HEK293T (cell line): ENCODE data around the gene UCP2.

Source experiments
- CTCF ChIA-PET: fragments of 350-600 bp; formaldehyde crosslinking; extraction: SDS; loops from one replicate; lab custom pipeline; 2021; ENCODE audit warnings: antibody characterized with exemption, inconsistent platforms; lab: Yijun Ruan, JAX
- POLR2A ChIA-PET: fragments of 350-600 bp; formaldehyde crosslinking; extraction: SDS; loops from one replicate; lab custom pipeline; 2020; ENCODE audit warnings: antibody characterized with exemption, inconsistent platforms; lab: Yijun Ruan, JAX
- DNase-seq: peaks from one replicate; pipeline ENCODE4 v3.0.0; 2012; ENCODE audit warnings: mixed read lengths; ENCODE audit errors: extremely low spot score
- ARNT ChIP-seq: fragments of 450-650 bp; IDR thresholded peaks from 2 replicates; pipeline ENCODE4 v1.6.1; 2017; ENCODE audit warnings: mild to moderate bottlenecking
- BHLHE40 ChIP-seq: fragments of 450-650 bp; IDR thresholded peaks from 2 replicates; pipeline ENCODE4 v1.6.1; 2016; ENCODE audit warnings: mild to moderate bottlenecking, moderate library complexity, borderline replicate concordance
- CTBP1 ChIP-seq: fragments of 450-650 bp; IDR thresholded peaks from 2 replicates; pipeline ENCODE4 v1.6.1; 2016; ENCODE audit warnings: borderline replicate concordance
- ELF4 ChIP-seq: fragments of 450-650 bp; IDR thresholded peaks from 2 replicates; pipeline ENCODE4 v1.6.1; 2017; ENCODE audit warnings: antibody characterized with exemption
- FOXA1 ChIP-seq: fragments of 450-650 bp; IDR thresholded peaks from 2 replicates; pipeline ENCODE4 v1.6.1; 2016; ENCODE audit warnings: mild to moderate bottlenecking
- FOXK2 ChIP-seq: fragments of 450-650 bp; IDR thresholded peaks from 2 replicates; pipeline ENCODE4 v1.6.1; 2016; ENCODE audit warnings: mild to moderate bottlenecking
- L3MBTL2 ChIP-seq: fragments of 450-650 bp; conservative IDR thresholded peaks from 2 replicates; pipeline ENCODE4 v1.6.1; 2016; ENCODE audit warnings: mild to moderate bottlenecking
- LEF1 ChIP-seq: fragments of 450-650 bp; IDR thresholded peaks from 2 replicates; pipeline ENCODE4 v1.6.1; 2017; ENCODE audit warnings: mild to moderate bottlenecking, borderline replicate concordance
- NFRKB ChIP-seq: fragments of 450-650 bp; IDR thresholded peaks from 2 replicates; pipeline ENCODE4 v1.6.1; 2016; ENCODE audit warnings: mild to moderate bottlenecking, moderate library complexity
- SP1 ChIP-seq: fragments of 450-650 bp; IDR thresholded peaks from 2 replicates; pipeline ENCODE4 v1.6.1; 2017
- TARDBP ChIP-seq: fragments of 450-650 bp; IDR thresholded peaks from 2 replicates; pipeline ENCODE4 v1.6.1; 2016
- ZNF384 ChIP-seq: fragments of 450-650 bp; IDR thresholded peaks from 2 replicates; pipeline ENCODE4 v1.6.1; 2016

UCP2 gene

DNA sequence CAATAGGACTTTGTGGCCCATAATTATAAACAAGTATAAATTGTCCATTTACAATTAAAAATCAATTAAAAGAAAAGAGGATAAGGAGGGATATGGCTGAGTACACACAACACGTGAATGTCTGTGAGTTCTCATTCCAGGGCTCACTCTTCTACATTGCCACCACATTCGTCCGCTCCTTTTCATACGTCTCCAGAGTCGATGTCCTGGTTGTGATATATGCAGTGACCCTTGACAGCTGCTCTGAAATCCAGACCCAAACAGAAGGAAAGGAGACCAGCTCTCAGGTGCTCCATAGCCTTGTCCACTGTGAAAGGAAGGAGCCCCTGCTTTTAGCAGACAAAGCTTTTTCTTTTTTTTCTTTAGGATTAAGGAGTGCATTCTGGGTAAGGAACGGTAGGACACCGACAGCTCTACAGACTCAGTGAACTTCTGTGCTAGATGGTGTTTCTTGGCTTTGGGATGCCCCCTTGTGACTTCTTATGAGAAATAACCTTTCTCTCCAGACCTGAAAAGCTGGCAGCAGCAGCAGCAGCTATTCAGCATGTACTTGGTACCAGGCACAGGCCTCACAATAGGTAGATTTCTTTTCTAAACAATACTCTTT lies 51.5 kb downstream of the UCP2 start:
- CTCF ChIA-PET, result interaction anchor here (0.6 to 1.5 kb wide), 6 partner anchors 57 to 452 kb away, joined by 3 to 5 read pairs (median 4); partner anchors contain the start of gene RAB6A
- TF ChIP-seq FOXK2 (no peak), ELF4 (no peak), ZNF384 (peak; percentile 86), CTBP1 (no peak)
- DNase-seq, result peak; percentile 69
- POLR2A ChIA-PET, result interaction anchor here (1.1 kb wide), 1 partner anchor 152 kb away, joined by 3 read pairs; no protein-coding TSS in a partner anchor

DNA sequence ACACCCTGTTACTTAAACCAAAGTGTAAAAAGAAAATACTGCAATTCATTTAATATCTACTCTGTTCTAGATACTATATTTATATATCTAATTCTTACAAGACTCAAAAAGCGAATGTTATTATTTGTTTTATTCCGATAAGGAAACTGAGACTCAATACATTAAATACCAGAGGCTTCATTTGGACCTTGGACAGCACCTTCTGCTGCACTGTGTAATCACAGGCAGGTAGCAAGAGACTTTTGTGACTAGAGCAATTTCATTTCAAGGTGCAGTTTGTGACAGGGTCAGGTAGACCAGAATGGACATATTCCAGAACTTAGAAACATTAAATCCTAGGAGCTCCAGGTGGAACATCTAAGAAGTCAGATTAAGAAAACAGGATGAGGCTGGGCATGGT lies 53.3 kb downstream of the UCP2 start:
- TF ChIP-seq TARDBP, result no peak
- TF ChIP-seq SP1, result no peak
- TF ChIP-seq NFRKB, result no peak
- no peak for TF ChIP-seq ARNT
- no peak for TF ChIP-seq LEF1
- no peak for TF ChIP-seq FOXA1
- no peak for TF ChIP-seq BHLHE40
- TF ChIP-seq ZNF384, result no peak
- TF ChIP-seq CTBP1, result no peak
- TF ChIP-seq L3MBTL2, result no peak
- no peak for TF ChIP-seq FOXK2
- ChIA-PET CTCF (interaction anchor here (0.6 kb wide), 1 partner anchor 226 kb away, joined by 6 read pairs; no protein-coding TSS in a partner anchor), POLR2A (no interaction called here)
- DNase-seq, result no peak
